GM18526 (cell line): ENCODE results near the gene PRKD1.

Source experiments
- POLR2A ChIP-seq: IDR thresholded peaks from 3 replicates; pipeline ENCODE4 v1.6.1; 2011; ENCODE audit not compliant: insufficient read length; ENCODE audit errors: extremely low read depth

PRKD1 gene

GRCh38 chr14:29789475-29789874 lies 138.2 kb downstream of the PRKD1 start:
- TF ChIP-seq POLR2A = no peak

- TF ChIP-seq POLR2A = no peak
These were observed 139.6 kb downstream of the PRKD1 start for GRCh38 chr14:29788093-29788492.

- no peak for TF ChIP-seq POLR2A
These were observed 144.1 kb downstream of the PRKD1 start for GRCh38 chr14:29783556-29783955.

GRCh38 chr14:29782041-29782440 lies 145.6 kb downstream of the PRKD1 start:
- TF ChIP-seq POLR2A = no peak

GRCh38 chr14:29773990-29774389 lies 153.7 kb downstream of the PRKD1 start:
- no peak for TF ChIP-seq POLR2A

- no peak for TF ChIP-seq POLR2A
These were observed 164.2 kb downstream of the PRKD1 start for GRCh38 chr14:29763342-29763858.

GRCh38 chr14:29759521-29760340 lies 167.9 kb downstream of the PRKD1 start:
- TF ChIP-seq POLR2A = no peak

- TF ChIP-seq POLR2A = no peak
These were observed 169.9 kb downstream of the PRKD1 start for GRCh38 chr14:29757711-29758233.

- no peak for TF ChIP-seq POLR2A
These were observed 170.4 kb downstream of the PRKD1 start for GRCh38 chr14:29757188-29757680.

- TF ChIP-seq POLR2A = no peak
These were observed 171.6 kb downstream of the PRKD1 start for GRCh38 chr14:29756019-29756385.

- TF ChIP-seq POLR2A = no peak
These were observed 172.2 kb downstream of the PRKD1 start for GRCh38 chr14:29755311-29756018.

- no peak for TF ChIP-seq POLR2A
These were observed 173.5 kb downstream of the PRKD1 start for GRCh38 chr14:29754134-29754533.

GRCh38 chr14:29752221-29752923 lies 175.3 kb downstream of the PRKD1 start:
- no peak for TF ChIP-seq POLR2A

GRCh38 chr14:29749829-29750228 lies 177.8 kb downstream of the PRKD1 start:
- TF ChIP-seq POLR2A = no peak

- TF ChIP-seq POLR2A = no peak
These were observed 178.3 kb downstream of the PRKD1 start for GRCh38 chr14:29749327-29749726.

GRCh38 chr14:29745863-29746262 lies 181.8 kb downstream of the PRKD1 start:
- no peak for TF ChIP-seq POLR2A

- TF ChIP-seq POLR2A = no peak
These were observed 184.1 kb downstream of the PRKD1 start for GRCh38 chr14:29743531-29743930.
